Erythroblast (primary cell): Measurements from ENCODE around the gene RYR1.

Experiments
- GATA1 ChIP-seq: IDR thresholded peaks from 2 replicates; pipeline ENCODE4 v1.6.1; 2011; ENCODE audit warnings: low read depth, mild to moderate bottlenecking, control low read depth, low read length, moderate library complexity
- POLR2A ChIP-seq: IDR thresholded peaks from 2 replicates; pipeline ENCODE4 v1.6.1; 2011; ENCODE audit warnings: mild to moderate bottlenecking, low read length

GRCh38 chr19:38394488-38394887 lies 39.0 kb upstream of the RYR1 start:
- TF ChIP-seq POLR2A = no peak
- no peak for TF ChIP-seq GATA1
